ENCODE measurements around the gene GVQW3.

GRCh38 chr11:76371170-76371569, 10.0 kb upstream of the GVQW3 start:
- TF ChIP-seq TEAD4 (IDR thresholded peaks at IDR 0.05; ENCODE audit: low read depth, low read length), result no peak
- no peak for TF ChIP-seq RXRA (IDR thresholded peaks at IDR 0.05; ENCODE audit: insufficient read depth, low read depth, low read length)
- TF ChIP-seq, protein P1, sequence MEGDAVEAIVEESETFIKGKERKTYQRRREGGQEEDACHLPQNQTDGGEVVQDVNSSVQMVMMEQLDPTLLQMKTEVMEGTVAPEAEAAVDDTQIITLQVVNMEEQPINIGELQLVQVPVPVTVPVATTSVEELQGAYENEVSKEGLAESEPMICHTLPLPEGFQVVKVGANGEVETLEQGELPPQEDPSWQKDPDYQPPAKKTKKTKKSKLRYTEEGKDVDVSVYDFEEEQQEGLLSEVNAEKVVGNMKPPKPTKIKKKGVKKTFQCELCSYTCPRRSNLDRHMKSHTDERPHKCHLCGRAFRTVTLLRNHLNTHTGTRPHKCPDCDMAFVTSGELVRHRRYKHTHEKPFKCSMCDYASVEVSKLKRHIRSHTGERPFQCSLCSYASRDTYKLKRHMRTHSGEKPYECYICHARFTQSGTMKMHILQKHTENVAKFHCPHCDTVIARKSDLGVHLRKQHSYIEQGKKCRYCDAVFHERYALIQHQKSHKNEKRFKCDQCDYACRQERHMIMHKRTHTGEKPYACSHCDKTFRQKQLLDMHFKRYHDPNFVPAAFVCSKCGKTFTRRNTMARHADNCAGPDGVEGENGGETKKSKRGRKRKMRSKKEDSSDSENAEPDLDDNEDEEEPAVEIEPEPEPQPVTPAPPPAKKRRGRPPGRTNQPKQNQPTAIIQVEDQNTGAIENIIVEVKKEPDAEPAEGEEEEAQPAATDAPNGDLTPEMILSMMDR (IDR thresholded peaks at IDR 0.05; ENCODE audit: control extremely low read depth in 1 of 3, insufficient read depth in 1 of 3, low read depth in 1 of 3, low read length in 3 of 3), result no peak
- no peak for TF ChIP-seq POLR2A (IDR thresholded peaks at IDR 0.05; ENCODE audit: control extremely low read depth in 1 of 2, low read depth in 2 of 2, low read length in 2 of 2)
- no peak for TF ChIP-seq CHD1 (IDR thresholded peaks at IDR 0.05; ENCODE audit: low read depth, low read length)
- no peak for TF ChIP-seq NANOG (IDR thresholded peaks at IDR 0.05; ENCODE audit: insufficient read depth, low read depth, low read length, poor library complexity, severe bottlenecking)

Measured in H1 (cell line).